ENCODE data around the gene PC.

Gene PC

DNA sequence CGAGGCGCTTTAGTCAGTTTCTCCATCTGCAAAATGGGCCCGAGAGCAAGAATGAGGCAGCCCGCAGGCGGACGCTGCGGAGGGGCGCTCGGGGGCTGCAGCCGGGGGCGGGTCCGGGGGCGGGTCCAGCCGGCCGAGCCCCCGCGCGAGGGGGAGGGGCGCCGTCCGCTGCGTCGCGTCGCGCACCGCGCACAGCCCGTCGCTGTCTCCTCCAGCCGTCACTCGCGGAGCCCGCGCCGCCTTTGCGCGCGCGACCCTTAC, 282 bp downstream of the PC start:
- no peak for DNase-seq (ENCODE audit: low read depth, low spot score)

DNA sequence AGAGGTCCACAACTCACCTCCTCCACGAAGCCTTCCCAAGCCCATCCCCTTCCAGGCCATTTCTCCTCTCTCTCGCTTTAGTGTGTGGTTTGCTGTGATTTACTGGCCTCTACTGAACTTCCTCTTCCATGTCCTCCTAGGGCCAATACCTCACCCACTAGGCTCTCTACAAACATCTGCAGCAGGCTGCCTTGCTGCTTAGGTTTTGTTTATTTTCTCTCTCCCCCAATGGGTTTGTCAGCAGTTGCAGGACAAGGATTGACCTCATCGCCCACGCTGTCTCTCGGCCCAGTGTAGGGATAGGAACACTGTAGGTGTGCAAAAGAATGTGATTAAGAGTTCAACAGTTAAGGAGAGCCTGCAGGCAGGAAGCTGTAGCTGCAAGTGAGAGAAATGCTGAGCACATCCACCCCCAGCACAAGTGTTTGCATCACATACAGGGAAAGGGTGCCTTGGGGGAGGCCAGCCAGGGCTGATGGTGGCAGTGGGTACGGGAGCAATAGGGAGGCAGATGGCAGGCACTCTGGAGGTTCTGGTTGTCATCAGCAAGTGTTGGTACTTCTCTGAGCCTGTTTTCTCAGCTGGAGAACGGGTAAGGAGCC, 1.4 kb downstream of the PC start:
- DNase-seq (ENCODE audit: low read depth, low spot score): no peak

DNA sequence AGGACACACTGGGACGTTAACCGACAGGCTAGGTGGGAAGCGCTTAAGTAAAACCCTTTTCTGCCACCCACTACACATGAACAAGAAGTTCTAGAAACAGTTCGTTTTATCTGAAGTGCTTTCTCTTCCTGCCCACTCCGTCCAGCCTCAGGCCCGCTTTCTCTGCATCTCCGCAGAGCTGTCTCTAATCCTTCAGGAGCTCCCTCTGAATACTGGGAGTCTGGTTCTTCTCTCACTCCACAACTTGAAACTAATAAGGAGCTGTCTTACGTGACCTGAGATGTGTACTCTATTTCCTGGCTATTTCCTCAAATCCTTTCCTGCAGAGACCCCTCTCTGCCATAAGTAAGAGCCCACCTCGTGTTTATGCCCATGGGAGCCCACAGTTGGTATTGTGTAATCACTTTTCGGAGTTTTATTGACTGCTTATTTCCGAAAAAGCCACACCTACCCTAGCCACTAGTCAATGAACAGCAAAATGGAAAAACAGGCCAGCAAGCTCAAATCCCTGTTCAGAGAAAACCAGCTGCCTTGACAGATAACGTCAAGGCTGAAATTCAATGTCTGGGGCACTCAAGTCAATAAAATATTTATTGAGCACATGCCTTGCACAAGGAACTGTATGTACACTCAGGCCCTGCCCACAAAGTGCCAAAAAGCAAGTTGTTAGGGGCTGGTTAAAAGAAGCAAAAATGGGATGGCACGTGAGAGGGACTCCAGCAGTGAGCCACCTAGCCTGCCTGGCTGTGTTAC, 4.9 kb downstream of the PC start:
- no peak for DNase-seq (ENCODE audit: low read depth, low spot score)

DNA sequence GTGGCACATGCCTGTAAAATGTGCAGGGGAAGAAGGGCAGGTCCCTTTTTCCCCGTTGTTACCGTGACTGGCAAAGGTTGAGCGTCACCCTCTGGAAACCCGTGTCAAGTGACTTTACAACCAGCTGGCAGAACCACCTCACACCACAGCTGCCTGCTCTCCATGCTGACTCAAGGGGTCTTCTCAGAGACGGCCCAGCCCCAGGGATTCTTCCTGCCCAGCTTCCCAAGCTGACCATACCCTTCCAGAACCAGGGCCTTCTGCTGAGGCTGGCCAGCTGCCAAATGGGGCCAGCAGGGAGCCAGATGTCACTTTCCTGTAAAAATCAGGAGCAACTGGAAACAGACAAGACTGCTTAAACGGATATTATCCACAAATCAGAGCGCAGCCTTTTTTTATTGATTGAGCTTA, 6.3 kb downstream of the PC start:
- DNase-seq (ENCODE audit: low read depth, low spot score): no peak

DNA sequence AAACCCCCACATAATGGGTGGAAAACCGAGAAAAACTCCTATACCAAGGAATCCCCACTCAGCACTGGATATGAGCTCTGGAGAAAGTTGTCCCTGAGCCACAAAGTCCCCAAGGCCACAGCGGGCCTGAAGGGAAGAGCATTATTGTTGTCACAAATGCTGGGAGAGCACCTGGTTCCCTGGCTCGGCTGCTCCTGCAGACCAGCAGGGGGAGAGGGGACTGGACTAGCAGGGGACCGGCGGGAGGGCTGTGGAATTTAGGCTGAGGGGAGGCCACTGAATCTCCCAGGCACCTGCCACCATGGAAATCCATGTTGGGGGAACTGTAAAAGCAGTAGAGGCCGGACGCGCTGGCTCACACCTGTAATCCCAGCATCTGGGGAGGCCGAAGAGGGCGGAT, 7.0 kb downstream of the PC start:
- no peak for DNase-seq (ENCODE audit: low read depth, low spot score)

DNA sequence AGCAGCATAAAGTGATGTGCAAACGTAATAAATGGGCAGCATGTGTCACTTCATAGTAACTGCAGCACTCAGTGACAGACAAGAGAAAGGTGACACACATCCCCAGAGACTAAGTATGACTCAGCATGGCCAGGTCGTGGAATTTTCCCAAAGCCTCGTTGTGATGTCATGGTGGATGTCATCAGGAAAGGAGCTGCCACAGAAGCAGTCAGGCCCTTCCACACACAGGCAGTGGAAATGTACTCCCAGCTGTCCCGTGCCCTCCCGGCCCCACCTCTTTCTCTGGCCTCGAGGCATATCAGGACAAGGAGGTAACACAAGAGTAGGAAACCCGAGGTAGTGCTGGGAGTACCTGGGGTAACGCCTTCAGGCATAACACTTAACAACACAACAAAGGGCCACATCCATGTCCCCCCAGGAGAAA, 8.1 kb downstream of the PC start:
- peak; percentile 83 for DNase-seq (ENCODE audit: low read depth, low spot score)

DNA sequence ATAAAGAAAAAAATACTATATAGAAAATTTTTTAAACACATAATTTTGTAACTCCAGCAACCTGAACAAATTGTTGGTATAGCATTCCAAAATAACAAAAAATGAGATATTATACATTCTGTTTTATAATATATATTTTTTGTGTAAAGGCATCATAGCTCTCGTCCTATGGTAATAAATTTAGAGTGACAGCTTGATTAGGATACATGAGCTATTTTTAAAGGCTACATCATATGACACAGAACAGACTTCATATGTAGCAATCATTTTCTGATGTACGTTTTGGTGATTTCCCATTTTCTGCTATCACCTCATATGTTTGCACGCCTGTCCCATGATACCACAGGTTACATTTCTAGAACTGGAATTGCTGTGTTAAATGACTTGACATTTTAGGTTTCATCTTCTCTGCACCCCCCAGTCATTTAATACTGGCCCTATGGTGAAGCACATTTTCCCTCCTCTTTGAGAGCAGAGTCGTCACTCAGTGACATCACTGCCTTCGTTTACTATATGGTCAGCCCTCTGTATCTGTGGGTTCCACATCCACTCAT, 19.5 kb downstream of the PC start:
- DNase-seq (ENCODE audit: low read depth, low spot score): no peak

DNA sequence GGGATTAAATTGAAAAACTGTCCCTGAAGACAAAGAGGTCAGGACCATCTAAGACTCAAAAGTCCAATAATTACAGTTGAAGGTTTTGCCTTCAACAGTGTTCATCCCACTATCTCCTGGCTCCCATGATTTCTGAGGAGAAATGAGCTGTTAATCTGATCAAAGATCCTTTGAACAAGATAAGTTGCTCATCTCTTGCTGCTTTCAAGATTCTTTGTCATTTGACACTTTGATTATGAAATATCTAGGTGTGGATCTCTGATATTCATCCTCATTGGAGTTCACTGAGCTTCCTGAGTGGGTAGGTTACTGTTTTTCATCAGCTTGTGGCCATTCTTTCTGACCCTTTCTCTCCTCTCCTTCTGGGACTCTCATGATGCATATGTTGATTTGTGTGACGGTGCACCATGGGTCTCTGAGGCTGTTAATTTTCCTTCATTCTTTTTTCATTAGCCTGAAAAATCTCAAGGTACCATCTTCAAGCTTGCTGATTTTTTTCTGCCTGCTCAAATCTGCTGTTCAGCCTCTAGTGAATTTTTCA, 20.9 kb downstream of the PC start:
- no peak for DNase-seq (ENCODE audit: low read depth, low spot score)

DNA sequence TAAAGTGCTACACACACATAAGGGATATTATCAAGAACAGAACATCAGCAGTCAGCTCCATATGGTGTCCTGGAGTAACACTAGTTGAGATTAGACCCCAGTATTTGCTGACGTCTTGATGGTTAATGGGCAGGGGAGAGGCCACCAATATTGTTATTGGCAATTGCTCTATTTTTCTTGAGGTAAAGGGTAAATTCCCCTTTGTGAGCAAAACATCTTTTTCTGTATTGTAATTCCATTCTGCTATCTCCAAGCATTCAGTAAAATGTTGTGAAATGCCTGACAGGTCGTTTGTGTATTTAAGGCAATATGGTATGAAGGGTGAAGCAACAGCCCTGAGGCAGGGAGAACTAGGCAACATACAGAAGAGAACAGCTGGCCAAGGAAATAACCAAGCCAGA, 21.9 kb downstream of the PC start:
- DNase-seq (ENCODE audit: low read depth, low spot score): peak; percentile 70

DNA sequence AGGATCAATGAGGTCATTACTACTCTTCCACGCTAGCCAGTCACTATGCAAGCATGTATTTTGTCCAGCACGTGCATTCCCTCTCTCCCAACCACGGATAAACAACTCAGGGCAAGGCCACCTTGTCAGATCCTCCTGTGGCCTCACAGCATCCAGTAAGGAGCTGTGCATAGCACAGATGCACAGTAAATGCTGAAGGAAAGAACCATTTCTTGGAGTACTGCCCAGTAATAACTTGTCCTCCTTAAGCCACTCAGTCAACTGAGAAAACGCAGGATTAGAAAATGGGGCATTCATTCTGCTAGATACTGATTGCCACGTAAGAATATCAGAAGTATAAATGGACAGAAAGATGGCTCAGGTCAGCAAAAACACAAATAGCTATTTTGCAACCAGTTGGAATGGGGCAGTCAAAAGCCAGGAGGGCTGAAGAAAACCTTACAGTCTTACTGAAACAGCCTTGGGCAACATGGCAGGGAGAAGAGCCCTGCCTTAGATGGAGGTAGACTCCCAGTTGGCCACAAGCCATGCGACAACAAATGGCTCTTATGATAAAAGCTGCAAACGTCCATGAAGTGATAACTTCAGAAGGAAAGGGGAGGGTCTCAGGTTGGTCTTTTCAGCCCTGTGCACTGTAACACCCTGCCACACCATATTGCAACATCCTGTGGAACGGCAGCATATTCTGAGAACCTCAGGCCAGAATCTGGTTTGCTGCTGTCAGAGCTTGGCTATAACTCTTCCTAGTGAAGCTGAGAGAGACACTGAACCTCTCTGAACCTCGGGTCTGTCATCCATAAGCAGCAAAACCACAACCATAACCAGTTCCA, 23.0 kb downstream of the PC start:
- DNase-seq (ENCODE audit: low read depth, low spot score): no peak

DNA sequence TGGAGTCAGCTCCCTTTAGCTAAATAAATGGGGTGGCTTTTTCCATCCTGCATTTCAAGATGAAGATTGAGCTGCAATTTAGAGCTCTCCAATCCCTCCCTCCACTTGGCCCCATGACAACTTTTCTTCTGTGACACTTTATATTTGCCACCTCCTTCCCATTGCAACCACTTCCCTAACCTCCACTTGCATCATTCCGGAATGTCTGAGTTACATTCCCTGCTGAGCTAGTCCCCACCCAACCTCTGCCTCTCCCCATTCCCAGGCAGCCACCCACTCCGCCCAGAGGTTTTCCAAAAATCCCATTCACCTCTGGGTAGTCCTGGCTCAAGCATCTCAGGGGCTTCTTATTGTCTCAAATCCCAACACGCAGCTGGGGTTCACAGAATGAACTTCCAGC, 24.7 kb downstream of the PC start:
- no peak for DNase-seq (ENCODE audit: low read depth, low spot score)

DNA sequence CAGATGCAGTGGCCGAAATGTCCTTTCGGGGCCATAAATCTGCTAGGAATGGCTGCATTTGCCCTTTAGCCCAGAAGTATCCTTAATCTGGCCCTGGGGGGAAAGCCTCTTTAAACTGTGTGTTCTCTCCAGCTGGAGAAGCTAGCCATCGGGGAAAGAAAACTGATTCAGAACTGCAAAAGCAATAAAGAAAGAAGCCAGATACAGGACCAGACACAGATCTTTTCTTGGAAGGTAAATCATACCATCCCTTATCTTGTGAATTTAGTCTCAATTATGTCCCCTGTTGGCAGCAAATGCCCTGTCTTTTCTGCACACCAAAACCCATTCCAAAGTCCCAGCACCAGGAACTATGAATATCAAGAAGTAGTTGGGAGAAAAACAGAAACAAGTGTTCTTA, 25.6 kb downstream of the PC start:
- DNase-seq (ENCODE audit: low read depth, low spot score): no peak

DNA sequence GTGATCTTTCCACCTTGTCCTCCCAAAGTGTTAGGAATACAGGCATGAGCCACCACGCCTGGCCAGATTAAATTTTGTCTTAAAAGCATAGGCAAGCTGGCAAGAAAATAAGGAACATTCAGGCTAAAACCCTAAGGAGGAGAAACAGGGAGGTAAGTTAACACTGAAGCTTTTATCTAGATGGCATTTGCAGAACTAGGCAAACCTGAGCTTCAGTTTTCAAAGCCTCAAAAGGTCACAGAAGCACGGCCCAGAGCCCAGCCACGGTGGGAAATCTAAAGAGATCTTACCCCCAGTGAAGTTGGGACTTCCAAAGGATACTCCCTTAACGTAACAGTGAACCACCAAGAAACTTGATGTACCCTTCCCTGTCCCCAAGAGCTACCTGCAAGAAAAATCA, 28.4 kb downstream of the PC start:
- DNase-seq (ENCODE audit: low read depth, low spot score): no peak

DNA sequence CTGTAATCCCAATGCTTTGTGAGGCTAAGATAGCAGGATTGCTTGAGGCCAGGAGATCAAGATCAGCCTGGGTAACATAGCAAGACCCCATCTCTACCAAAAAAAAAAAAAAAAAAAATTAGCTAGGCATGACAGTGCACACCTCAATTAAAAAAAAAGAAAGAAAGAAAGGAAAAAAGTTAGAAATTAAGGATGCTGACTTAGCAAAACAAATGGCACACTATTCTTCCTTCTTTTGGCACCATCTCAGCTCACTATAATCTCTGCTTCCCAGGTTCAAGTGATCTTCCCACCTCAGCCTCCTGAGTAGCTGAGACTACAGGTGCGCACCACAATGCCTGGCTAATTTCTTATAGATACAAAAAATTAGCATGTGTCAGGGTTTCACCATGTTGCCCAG, 33.9 kb downstream of the PC start:
- DNase-seq (ENCODE audit: low read depth, low spot score): no peak

DNA sequence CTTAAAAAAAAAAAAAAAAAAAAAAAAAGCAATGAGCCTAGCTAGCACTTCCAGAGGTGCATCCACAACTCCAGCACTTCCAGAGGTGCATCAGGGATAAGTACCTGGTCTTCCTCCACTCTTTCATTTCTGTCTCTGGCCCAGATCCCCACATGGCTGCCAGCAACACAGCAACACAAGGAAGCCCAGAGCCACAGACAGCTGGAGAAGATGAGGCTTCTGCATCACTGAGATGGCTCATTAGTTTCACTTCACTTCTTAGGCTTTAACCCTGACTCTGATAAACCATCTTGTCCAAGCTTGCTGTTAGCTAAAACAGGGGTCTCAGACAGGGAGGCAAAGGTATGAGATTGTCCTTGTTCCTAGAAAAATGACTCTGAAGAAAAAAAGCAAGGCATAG, 35.6 kb downstream of the PC start:
- no peak for DNase-seq (ENCODE audit: low read depth, low spot score)

DNA sequence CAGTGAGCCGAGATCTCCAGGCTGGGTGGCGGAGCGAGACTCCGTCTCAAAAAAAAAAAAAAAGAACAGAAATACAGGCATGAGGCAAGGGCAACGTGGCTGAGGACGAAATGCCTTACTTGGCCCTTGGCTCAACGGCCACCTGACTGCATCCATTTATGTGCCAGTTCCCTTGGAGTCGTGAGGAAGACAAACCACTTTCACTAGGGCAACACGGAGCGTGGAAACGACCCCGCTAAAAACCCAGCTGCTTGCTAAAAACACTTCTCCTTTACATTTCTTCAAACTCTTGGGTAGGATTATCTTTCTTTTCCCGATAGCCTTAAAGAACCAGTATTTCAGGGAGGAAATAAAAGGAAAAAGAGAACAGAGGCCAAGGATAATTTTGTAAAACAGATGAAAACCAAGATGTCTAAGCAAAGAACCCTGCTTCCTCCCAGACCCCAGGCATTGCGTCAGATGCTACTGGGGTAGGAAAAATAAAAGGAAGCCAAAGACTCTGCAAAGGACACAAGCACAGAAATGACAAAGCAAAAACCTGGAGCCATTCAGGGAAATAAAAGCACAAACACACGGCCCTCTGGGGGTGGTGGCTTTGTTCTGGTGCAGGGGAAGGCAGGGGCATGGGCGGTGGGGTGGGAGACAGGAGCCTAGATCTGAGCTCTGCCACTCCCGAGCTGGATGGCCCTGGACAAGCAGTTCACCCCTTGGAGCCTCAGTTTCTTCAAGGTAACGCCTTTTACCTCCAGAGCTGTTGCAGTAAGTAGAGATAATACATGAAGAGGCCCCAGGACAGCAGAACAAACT, 37.0 kb downstream of the PC start:
- no peak for DNase-seq (ENCODE audit: low read depth, low spot score)

DNA sequence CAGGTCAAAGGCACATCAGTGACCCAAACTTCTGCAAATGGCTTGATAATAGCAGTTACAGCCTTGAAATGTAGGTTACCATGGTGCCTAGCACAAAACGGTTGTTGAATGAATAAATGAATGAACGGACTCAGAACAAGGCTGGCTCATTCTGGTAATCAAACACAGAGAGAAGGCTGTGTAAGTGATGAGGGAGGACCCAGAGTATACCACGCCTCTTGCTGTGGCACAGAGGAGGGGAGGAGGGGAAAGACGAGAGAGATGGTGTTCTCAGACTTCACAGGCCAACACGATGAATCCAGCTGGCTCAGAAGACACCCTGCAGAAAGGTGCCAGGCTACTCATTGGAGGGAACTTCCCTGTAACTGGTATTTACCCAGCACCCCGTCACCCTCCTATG, 38.3 kb downstream of the PC start:
- DNase-seq (ENCODE audit: low read depth, low spot score): no peak

DNA sequence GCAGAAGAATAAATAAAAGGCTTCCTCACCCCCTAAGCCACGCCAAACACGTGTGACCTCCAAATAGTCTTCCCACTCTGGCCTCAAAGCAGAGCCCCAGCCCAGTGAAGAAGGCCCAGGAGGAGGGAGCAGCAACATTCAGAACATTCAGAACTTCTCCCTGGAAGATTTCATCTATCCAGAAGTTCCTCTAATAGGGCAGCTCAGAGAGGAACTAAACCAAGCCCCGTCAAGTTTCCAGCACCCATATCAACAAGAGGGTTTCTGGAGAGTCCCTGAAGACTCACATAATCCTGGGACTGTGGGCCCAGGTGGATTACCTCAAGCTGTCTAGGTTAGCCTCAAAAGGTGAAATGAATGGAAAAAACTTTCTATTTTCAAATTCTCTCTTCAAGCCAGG, 39.4 kb downstream of the PC start:
- DNase-seq (ENCODE audit: low read depth, low spot score): no peak

DNA sequence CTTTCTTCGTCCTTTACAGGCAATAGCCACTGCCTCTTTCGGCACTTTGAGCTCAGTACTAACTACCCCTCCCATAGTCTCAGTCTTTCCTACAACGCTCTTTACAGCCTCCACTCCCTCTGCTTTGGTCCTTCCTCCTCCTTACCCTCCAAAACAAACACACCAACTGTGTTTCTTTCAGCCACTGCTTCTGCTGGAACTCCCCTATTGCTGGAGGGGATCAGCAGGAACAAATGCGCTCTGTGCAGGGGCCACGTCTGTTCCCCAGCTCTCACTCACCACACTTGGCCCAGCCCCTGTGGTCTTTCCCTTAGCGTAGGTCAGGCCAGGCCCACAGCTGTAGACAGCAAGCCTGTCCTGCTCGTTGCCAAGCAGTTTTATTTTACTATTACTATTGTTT, 42.3 kb downstream of the PC start:
- no peak for DNase-seq (ENCODE audit: low read depth, low spot score)

DNA sequence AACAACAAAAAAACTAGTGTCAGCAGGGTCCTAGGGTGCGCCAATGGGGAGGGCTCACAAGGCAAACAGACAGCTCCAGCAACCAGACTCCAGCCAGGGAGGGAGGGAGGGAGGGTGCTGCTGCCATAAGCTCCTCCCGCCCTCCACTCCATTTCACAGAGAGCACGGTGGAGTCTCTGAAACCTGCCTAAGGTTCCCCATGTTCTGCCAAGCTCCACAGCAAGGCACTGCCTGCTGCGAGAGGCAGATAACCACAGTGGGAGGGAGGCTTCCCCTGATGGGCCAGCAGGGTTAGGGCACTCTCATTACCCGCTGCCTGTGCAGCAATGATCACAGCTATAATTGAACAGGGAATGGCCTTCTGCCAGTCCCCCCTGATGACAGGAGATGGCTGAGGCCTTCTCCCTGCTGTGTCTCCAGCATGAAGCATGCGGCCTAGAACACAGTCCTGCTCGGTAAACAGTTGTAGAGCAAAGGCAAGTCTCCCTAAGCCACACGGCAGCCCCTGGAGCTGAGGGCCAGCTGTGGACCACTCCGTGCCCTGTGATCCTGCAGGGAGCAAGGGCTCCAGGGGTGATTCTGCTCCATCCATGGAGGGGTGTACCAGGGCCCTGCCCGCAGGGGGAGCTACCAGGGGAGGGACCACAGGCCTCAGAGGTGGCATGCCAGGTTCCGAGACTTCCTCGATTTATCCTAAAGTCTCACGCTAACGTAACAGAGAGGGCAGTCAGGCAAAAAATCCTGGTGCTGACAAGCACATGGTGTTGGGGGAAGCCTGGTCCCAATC, 42.9 kb downstream of the PC start:
- DNase-seq (ENCODE audit: low read depth, low spot score): no peak

DNA sequence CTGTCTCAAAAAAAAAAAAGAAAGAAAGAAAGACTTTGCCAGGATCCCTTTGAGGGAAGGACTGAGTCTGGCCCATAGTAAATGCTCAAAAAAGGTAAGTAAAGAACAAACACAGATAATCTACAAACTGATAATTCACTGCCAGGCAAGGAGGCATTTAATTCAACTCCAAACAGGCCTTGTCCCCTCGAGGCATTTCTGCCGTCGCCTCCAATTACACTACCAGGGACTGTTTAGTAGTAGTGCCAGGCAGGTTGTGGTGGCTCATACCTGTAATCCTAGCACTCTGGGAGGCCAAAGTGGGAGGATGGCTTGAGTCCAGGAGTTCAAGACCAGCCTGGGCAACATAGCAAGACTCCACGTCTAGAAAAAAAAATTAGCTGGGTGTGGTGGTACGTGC, 43.7 kb downstream of the PC start:
- no peak for DNase-seq (ENCODE audit: low read depth, low spot score)
